Measurements from ENCODE around the gene MSRB3.

Gene MSRB3

DNA sequence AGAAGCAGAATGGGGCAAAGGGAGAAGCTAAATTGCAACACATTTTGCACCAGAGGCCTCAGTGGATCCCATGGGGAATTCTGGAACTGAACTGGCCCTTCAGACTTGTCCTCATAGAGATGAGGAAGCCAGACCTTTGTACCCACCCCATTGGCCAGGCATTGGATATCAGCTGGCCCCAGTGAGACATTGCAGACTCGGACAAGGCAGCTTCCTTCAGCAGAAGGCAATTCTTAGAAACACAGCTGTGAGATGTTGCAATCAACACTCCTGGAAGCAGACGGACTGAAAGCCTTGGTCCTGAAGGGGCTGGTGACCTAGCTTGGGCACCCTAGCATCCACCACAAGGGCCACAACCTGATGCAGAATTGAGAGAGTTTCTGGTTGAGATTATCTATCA, 218.1 kb downstream of the MSRB3 start:
- in situ Hi-C loops (cut with HindIII; ENCODE audit: low pct_ligation_motif_present, low sequenced_read_pairs) = no loop called here

DNA sequence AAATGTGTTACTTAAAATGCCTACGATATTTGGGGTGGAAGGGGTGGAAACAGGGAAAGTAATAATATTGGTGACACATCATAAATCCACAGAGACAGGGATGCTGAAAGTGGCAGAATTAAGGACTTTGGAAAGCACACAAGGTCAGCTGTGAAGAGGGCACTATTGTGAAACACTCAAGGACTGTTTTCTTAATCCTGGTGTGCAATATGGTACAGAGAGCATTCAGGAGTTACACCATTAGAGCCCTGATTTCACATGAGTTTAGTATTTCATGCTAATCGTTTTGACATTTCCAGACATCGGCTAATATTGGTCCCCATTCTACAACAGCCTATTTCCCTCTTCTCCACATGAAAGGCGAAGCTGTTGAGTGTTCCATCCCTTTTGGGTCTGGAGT, 219.2 kb downstream of the MSRB3 start:
- Histone ChIP-seq H3K27me3 (replicated peaks) (no peaks in the 10 kb centered on the region), H3K4me3 (ENCODE audit: low read depth, low read length) (no peak overlapping the region), H3K36me3 (replicated peaks) (no peaks in the 10 kb centered on the region), H3K27ac (no peak overlapping the region)
- in situ Hi-C loops (cut with HindIII; ENCODE audit: low pct_ligation_motif_present, low sequenced_read_pairs) = no loop called here
- no peak for DNase-seq
- TF ChIP-seq, protein P1, sequence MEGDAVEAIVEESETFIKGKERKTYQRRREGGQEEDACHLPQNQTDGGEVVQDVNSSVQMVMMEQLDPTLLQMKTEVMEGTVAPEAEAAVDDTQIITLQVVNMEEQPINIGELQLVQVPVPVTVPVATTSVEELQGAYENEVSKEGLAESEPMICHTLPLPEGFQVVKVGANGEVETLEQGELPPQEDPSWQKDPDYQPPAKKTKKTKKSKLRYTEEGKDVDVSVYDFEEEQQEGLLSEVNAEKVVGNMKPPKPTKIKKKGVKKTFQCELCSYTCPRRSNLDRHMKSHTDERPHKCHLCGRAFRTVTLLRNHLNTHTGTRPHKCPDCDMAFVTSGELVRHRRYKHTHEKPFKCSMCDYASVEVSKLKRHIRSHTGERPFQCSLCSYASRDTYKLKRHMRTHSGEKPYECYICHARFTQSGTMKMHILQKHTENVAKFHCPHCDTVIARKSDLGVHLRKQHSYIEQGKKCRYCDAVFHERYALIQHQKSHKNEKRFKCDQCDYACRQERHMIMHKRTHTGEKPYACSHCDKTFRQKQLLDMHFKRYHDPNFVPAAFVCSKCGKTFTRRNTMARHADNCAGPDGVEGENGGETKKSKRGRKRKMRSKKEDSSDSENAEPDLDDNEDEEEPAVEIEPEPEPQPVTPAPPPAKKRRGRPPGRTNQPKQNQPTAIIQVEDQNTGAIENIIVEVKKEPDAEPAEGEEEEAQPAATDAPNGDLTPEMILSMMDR (IDR thresholded peaks at IDR 0.05; ENCODE audit: low read depth, low read length, missing control alignments) = no peak

More for the DNA sequence above, 218.1 kb downstream of the MSRB3 start:
- Histone ChIP-seq H3K27ac (no peak overlapping the region), H3K4me3 (ENCODE audit: low read depth, low read length) (no peak overlapping the region), H3K27me3 (replicated peaks) (no peaks in the 10 kb centered on the region), H3K36me3 (replicated peaks) (no peaks in the 10 kb centered on the region)
- no peak for DNase-seq
- TF ChIP-seq, protein P1 (IDR thresholded peaks at IDR 0.05; ENCODE audit: low read depth, low read length, missing control alignments) = no peak

DNA sequence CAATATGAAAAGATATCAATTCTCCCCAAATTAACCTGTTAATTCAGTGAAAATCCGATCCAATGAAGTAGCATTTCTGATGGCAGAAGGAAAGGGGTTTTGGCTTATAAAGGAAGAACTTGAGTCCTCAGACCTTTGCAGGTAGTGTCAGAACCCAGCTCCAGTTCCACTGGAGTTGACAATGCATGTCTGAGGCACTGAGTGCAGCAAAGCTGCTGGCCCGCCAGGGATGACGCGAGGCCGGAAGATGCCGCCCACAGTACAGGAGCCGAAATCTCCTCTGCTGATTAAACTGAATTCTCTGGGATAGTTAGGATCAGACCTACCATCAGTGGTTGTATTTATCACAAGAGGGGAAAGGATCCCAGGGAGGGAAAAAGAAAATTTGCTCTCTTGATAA, 220.7 kb downstream of the MSRB3 start:
- TF ChIP-seq, protein P1 (IDR thresholded peaks at IDR 0.05; ENCODE audit: low read depth, low read length, missing control alignments) = no peak
- DNase-seq = no peak
- H3K4me3 ChIP-seq (ENCODE audit: low read depth, low read length) = no peak overlapping the region
- H3K36me3 ChIP-seq (replicated peaks) = no peaks in the 10 kb centered on the region
- in situ Hi-C loops (cut with HindIII; ENCODE audit: low pct_ligation_motif_present, low sequenced_read_pairs) = no loop called here
- H3K27ac ChIP-seq = no peak overlapping the region
- no peaks in the 10 kb centered on the region for H3K27me3 ChIP-seq (replicated peaks)

DNA sequence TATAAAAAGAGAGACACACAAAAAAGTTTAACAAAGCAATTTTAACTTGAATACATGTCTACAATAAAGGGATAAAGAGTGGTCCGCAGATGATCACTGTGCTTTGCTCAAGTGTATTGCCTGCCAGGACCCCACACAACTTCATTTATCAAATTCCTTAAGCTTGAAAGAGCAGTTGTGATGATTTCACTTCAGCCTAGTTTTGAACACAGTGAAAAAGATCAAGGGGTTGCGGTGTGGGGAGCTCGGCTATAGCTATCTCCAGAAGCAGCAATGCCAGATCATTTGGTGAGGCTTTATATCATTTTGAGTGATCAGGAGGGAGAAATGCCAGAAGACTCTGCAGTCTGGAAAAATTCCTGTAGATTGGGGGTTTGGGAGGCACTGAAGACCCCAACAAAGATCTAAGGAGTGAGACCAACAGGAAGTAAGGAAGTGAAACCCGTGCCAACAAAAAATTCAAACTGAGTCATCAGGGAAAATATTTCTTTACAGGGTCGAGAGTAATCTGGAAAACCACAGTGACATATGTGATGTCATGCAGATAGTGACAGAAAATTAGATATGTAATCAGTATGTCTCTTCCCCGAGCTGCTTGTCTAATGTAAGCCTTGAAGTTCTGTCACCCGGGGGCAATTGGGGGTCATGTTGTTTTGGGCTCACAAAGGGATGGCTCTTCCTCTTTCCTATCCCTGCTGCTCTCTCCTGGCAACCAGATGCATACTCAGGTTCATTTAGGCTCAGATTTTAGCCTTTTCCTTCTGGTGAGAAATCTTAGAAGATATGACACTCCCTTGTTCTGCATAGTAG, 221.8 kb downstream of the MSRB3 start:
- H3K36me3 ChIP-seq (replicated peaks) = no peaks in the 10 kb centered on the region
- in situ Hi-C loops (cut with HindIII; ENCODE audit: low pct_ligation_motif_present, low sequenced_read_pairs) = no loop called here
- DNase-seq = peak; percentile 73

DNA sequence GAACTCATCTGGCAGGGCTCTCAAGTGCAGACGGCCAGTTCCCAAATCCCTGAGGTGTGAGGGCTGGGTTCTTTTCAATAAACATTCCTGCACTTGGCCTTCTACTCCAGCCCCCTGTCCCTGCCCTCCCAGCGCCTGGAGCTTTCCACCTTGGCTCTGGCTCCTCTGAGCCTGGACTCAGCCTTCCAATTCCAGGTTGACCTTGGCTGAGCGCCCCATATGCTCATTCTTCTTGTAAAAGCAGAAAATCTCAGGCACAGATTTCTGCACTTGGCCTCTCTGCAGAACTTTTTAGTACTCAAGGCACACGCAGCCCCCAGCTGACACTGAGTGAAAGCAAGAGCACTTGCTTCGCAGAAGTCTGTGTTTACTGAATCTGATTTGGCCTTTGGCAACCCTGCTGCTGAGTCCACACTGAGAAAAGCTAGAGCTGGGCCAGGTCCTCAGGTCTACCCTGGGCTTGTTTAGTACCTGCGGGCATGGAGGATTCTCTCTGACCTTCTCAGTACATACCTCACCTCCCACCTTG, 222.7 kb downstream of the MSRB3 start:
- in situ Hi-C loops (cut with HindIII; ENCODE audit: low pct_ligation_motif_present, low sequenced_read_pairs) = no loop called here
- no peaks in the 10 kb centered on the region for H3K27me3 ChIP-seq (replicated peaks)
- no peak overlapping the region for H3K4me3 ChIP-seq (ENCODE audit: low read depth, low read length)
- no peak for DNase-seq
- no peaks in the 10 kb centered on the region for H3K36me3 ChIP-seq (replicated peaks)
- peak overlapping the region; percentile 27 for H3K27ac ChIP-seq
- TF ChIP-seq, protein P1 (IDR thresholded peaks at IDR 0.05; ENCODE audit: low read depth, low read length, missing control alignments) = no peak

More for the DNA sequence above, 221.8 kb downstream of the MSRB3 start:
- Histone ChIP-seq H3K27ac (peak overlapping the region; percentile 27), H3K4me3 (ENCODE audit: low read depth, low read length) (no peak overlapping the region), H3K27me3 (replicated peaks) (no peaks in the 10 kb centered on the region)
- TF ChIP-seq, protein P1 (IDR thresholded peaks at IDR 0.05; ENCODE audit: low read depth, low read length, missing control alignments) = peak; percentile 2

Data from brain microvascular endothelial cell (primary cell).